Parathyroid adenoma (tissue), 2 donors: ENCODE data around the gene MDFI.

ENCODE experiments used
- H2AFZ ChIP-seq: fragments of 300-600 bp; sonication (generic); one replicate; pipeline ENCODE4 v1.7.0; 2017; ENCODE audit warnings: antibody characterized with exemption, mild to moderate bottlenecking
- H3K27ac ChIP-seq: fragments of 300-600 bp; sonication (generic); one replicate; pipeline ENCODE4 v1.7.0; 2017
- H3K27me3 ChIP-seq: fragments of 300-600 bp; sonication (generic); one replicate; pipeline ENCODE4 v1.7.0; 2017; ENCODE audit warnings: low read length; ENCODE audit not compliant: control insufficient read depth, insufficient read depth
- H3K36me3 ChIP-seq: fragments of 300-600 bp; sonication (generic); one replicate; pipeline ENCODE4 v1.7.0; 2017; ENCODE audit warnings: low read length; ENCODE audit not compliant: control insufficient read depth, insufficient read depth
- H3K4me1 ChIP-seq: fragments of 300-600 bp; sonication (generic); one replicate; pipeline ENCODE4 v1.7.0; 2017; ENCODE audit warnings: control low read depth
- H3K4me2 ChIP-seq: fragments of 300-600 bp; sonication (generic); one replicate; pipeline ENCODE4 v1.7.0; 2017; ENCODE audit warnings: low read length
- H3K4me3 ChIP-seq: fragments of 300-600 bp; sonication (generic); one replicate; pipeline ENCODE4 v1.7.0; 2017; ENCODE audit warnings: low read depth, low read length
- H3K79me2 ChIP-seq: fragments of 300-600 bp; sonication (generic); one replicate; pipeline ENCODE4 v1.7.0; 2017; ENCODE audit warnings: control low read depth
- H3K9ac ChIP-seq: fragments of 300-600 bp; sonication (generic); one replicate; pipeline ENCODE4 v1.7.0; 2017; ENCODE audit warnings: mild to moderate bottlenecking
- H3K9me3 ChIP-seq: fragments of 300-600 bp; sonication (generic); one replicate; pipeline ENCODE4 v1.7.0; 2017; ENCODE audit warnings: low read length; ENCODE audit not compliant: control insufficient read depth
- TF ChIP-seq, protein P1 (sequence below): fragments of 300-600 bp; sonication (generic); IDR thresholded peaks from one replicate; pipeline ENCODE4 v1.7.0; 2017; ENCODE audit warnings: antibody characterized with exemption, mild to moderate bottlenecking
- donor health status: primary hyperparathyroidism.

The MDFI gene

DNA sequence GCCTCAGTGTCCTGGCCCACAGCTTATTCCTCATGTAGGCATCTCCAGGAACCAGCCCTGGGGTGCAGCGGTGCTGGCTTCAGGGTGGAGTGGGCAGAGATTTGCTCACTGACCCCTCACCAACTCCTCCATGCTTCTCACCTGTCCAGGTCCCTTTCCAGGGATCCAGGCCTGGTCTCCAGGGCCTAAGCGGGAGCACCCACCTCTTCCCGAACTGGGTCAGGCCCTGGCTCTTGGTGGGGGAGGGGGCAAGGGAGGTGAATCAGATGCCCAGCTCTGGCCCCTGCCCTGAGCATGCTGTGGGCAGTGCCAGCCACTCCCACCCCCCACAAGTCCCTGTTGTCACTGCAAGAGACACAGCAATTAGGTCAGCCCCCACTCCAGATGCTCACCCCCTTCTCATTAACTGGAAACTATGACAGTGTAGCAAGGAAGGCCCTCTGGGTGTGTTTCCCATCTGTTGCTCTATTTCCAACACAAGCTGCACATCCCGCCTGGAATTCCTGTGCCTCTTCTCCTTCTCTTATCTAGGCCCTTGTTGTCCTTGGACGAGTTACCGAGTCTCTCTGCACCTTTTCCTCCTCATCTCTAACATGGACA is 37.0 kb downstream of the MDFI start:
- no peaks in the 10 kb centered on the region for H3K4me1 ChIP-seq
- H2AFZ ChIP-seq: no peak overlapping the region
- no peak overlapping the region for H3K27ac ChIP-seq
- H3K4me3 ChIP-seq: no peak overlapping the region
- H3K9ac ChIP-seq: no peak overlapping the region
- H3K36me3 ChIP-seq: no peaks in the 10 kb centered on the region
- H3K4me2 ChIP-seq: no peak overlapping the region
- no peaks in the 10 kb centered on the region for H3K27me3 ChIP-seq
- H3K79me2 ChIP-seq: no peaks in the 10 kb centered on the region
- TF ChIP-seq, protein P1, sequence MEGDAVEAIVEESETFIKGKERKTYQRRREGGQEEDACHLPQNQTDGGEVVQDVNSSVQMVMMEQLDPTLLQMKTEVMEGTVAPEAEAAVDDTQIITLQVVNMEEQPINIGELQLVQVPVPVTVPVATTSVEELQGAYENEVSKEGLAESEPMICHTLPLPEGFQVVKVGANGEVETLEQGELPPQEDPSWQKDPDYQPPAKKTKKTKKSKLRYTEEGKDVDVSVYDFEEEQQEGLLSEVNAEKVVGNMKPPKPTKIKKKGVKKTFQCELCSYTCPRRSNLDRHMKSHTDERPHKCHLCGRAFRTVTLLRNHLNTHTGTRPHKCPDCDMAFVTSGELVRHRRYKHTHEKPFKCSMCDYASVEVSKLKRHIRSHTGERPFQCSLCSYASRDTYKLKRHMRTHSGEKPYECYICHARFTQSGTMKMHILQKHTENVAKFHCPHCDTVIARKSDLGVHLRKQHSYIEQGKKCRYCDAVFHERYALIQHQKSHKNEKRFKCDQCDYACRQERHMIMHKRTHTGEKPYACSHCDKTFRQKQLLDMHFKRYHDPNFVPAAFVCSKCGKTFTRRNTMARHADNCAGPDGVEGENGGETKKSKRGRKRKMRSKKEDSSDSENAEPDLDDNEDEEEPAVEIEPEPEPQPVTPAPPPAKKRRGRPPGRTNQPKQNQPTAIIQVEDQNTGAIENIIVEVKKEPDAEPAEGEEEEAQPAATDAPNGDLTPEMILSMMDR: no peak
- no peaks in the 10 kb centered on the region for H3K9me3 ChIP-seq

DNA sequence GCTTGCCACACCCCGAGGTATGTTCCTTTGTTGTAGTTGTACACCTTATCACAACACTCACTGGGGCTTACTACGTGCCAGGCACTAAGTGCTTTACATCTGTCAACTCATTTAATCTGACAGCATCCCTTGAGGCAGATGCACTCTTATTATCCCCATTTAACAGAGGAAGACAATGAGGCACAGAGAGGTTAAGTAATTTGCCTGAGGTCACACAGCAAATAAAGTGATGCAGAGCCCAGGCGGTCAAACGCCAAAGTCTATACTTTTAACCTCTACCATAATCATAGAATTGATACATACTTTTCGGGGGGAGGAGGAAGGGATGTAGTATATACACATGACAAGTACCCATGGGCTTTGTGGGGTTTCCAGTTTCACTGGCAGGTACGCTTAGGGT is 37.7 kb downstream of the MDFI start:
- Histone ChIP-seq H3K4me2 (no peak overlapping the region), H3K9me3 (no peaks in the 10 kb centered on the region), H3K4me3 (no peak overlapping the region), H3K9ac (no peak overlapping the region), H3K79me2 (no peaks in the 10 kb centered on the region), H3K27me3 (no peaks in the 10 kb centered on the region), H3K27ac (no peak overlapping the region), H2AFZ (no peak overlapping the region), H3K36me3 (no peaks in the 10 kb centered on the region), H3K4me1 (no peaks in the 10 kb centered on the region)
- TF ChIP-seq, protein P1: no peak

DNA sequence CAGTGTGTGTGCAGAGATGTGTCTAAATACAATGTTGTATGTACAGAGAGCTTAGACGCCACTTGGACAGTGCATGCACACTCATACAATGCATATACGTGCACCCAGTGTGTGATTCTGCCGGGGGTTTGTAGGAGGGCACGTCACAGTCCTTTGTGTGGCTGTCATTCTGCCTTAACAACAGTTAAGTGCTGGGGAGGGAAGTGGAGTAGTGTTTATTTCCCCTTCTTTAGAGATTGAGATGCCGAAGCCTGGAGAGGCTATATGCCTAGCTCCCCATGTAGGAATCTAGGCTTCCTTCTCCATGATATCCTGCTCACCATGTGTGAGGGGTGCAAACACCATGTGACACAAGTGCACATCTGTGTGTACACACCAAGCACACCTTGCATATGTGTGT is 38.2 kb downstream of the MDFI start:
- Histone ChIP-seq H3K27me3 (no peaks in the 10 kb centered on the region), H3K4me3 (no peak overlapping the region), H2AFZ (no peak overlapping the region), H3K4me1 (no peaks in the 10 kb centered on the region), H3K4me2 (no peak overlapping the region), H3K36me3 (no peaks in the 10 kb centered on the region), H3K79me2 (no peaks in the 10 kb centered on the region), H3K27ac (no peak overlapping the region), H3K9ac (no peak overlapping the region), H3K9me3 (no peaks in the 10 kb centered on the region)
- TF ChIP-seq, protein P1: no peak

DNA sequence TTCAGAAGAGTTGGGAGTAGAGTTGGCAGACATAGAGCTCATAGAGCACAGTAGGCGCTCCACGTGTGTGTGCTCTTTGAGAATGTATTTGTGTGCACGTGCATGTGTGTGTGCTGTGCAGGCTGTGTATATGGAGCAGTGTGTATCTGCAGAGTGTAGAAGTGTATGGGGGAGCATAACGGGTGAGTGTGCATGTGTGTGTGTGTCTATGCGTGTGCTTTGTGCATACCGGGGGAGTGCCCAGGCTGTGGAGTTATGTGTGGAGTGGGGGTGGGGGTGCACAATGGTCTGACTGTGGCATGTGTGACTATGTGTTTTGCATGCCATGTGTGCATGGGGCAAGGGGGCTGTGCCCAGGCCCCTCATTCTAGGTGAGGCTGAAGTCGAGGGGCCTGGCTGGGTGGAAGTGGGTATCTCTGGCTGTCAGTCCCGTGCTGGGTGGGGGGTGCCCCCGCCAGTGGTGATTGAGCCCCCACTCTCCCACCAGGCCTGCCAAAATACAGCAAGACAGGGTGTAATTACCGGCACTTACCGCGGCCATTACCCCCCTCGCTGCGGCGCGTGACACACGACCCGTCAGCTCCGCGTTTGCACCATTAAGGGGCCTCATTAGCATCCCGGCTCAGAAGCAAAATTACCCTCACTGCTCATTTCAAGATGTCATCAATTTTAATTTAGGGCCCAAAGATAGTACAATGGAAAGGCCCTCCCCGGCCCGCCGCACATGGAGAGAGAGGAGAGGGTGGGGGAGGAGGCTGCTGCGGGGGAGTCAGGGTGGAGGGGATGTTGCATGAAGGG is 39.1 kb downstream of the MDFI start:
- no peak overlapping the region for H3K4me3 ChIP-seq
- H3K36me3 ChIP-seq: no peaks in the 10 kb centered on the region
- H3K9me3 ChIP-seq: no peaks in the 10 kb centered on the region
- H3K27me3 ChIP-seq: no peaks in the 10 kb centered on the region
- TF ChIP-seq, protein P1: no peak
- no peaks in the 10 kb centered on the region for H3K79me2 ChIP-seq
- no peak overlapping the region for H2AFZ ChIP-seq
- no peak overlapping the region for H3K4me2 ChIP-seq
- H3K9ac ChIP-seq: no peak overlapping the region
- no peak overlapping the region for H3K27ac ChIP-seq
- peaks cover 4% of the 10 kb centered on the region for H3K4me1 ChIP-seq
